Activated CD4-positive, alpha-beta T cell treated with anti-CD3 and anti-CD28 coated beads, Interleukin-2, amount 10 ng/mL, durations not matched to agents 24 days and 14 days (primary cell): ENCODE data around the gene GZMM. TPM values are rescaled to one million over a fixed set of nuclear protein-coding genes. Genes with fewer than 3 reads are reported as not detected.

Source experiments
- DNase-seq: peaks from one replicate; pipeline ENCODE4 v3.0.0; 2022
- H3K27ac Mint-ChIP-seq: one replicate; pipeline ENCODE4 v1.8.0; 2022; ENCODE audit warnings: mild to moderate bottlenecking, mixed read lengths
- H3K27me3 Mint-ChIP-seq: one replicate; pipeline ENCODE4 v1.8.0; 2022; ENCODE audit warnings: mixed read lengths
- H3K36me3 Mint-ChIP-seq: one replicate; pipeline ENCODE4 v1.8.0; 2022; ENCODE audit warnings: low read depth, mild to moderate bottlenecking, mixed read lengths
- H3K4me1 Mint-ChIP-seq: one replicate; pipeline ENCODE4 v1.8.0; 2021; ENCODE audit warnings: mixed read lengths
- H3K4me3 Mint-ChIP-seq: one replicate; pipeline ENCODE4 v1.8.0; 2022; ENCODE audit warnings: mild to moderate bottlenecking, moderate library complexity, mixed read lengths
- H3K9me3 Mint-ChIP-seq: one replicate; pipeline ENCODE4 v1.8.0; 2021; ENCODE audit warnings: mixed read lengths
- intact Hi-C: fragments of 100-400 bp; cut with micrococcal nuclease; formaldehyde crosslinking; loops from one replicate; pipeline ENCODE4 v1.15.1; 2023
- total RNA-seq: library from RNA; stranded (reverse); gene quantifications from 2 replicates; pipeline ENCODE4 v1.2.3, GENCODE V29; 2022

The GZMM gene
- total RNA-seq, 1 donor from 2014 or later, result 37.6 TPM

DNA sequence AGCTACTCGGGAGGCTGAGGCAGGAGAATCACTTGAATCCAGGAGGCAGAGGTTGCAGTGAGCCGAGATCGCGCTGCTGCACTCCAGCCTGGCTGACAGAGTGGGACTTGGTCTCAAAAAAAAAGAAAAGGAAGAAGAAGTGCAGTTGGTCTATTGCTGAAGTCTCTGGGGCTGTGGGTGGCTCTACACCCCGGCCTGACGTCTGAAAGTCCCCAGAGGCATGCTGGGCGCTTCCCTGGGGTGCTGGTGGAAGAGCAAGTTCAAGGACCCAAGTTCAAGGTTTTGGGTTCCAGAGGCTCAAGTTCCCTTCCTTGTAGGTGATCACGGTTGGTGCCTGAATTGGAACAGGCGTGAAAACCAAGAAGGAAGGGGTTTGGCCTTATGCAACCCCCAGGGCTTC lies 49.7 kb downstream of the GZMM start:
- H3K9me3 Mint-ChIP-seq, result no peaks in the 10 kb centered on the region
- H3K4me3 Mint-ChIP-seq, result no peak overlapping the region
- DNase-seq, result no peak
- H3K27me3 Mint-ChIP-seq, result peaks cover 18% of the 10 kb centered on the region
- no peaks in the 10 kb centered on the region for H3K4me1 Mint-ChIP-seq
- intact Hi-C loops, result no loop called here
- H3K27ac Mint-ChIP-seq, result peak overlapping the region; percentile 36
- H3K36me3 Mint-ChIP-seq, result no peaks in the 10 kb centered on the region

DNA sequence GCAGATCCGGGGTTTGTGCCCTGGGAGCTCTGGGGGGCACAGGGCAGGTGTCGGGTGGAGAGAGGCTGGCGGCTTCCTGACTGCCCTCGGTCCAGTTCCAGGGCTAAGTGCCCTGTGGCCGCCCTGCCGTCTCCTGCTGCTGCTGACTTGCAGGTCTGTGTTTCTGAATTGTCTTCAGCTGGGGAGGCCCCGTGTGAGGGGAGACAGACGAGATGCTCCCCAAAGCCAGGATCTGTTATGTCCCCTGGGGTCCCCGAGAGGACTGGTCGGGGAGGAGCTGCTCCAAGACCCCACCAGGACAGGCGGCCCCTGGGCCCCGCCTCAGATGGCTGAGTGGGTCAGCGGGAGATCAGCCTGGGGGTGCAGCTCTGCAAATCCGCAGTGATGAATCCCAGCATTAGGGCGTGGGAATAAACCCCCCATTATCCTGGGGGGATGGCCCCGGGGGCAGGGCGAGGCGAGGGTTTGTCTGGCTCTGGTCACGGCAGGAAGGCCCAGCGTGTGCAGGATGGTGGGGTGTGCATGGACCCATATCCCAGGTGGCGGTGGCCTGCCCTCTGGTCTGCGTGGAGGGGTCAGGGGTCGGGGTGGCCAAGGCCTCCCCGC lies 50.5 kb downstream of the GZMM start:
- no peak overlapping the region for H3K27ac Mint-ChIP-seq
- no peaks in the 10 kb centered on the region for H3K36me3 Mint-ChIP-seq
- intact Hi-C loops, result no loop called here
- H3K9me3 Mint-ChIP-seq, result no peaks in the 10 kb centered on the region
- peaks cover 14% of the 10 kb centered on the region for H3K27me3 Mint-ChIP-seq
- no peak for DNase-seq
- no peaks in the 10 kb centered on the region for H3K4me1 Mint-ChIP-seq
- H3K4me3 Mint-ChIP-seq, result no peak overlapping the region

DNA sequence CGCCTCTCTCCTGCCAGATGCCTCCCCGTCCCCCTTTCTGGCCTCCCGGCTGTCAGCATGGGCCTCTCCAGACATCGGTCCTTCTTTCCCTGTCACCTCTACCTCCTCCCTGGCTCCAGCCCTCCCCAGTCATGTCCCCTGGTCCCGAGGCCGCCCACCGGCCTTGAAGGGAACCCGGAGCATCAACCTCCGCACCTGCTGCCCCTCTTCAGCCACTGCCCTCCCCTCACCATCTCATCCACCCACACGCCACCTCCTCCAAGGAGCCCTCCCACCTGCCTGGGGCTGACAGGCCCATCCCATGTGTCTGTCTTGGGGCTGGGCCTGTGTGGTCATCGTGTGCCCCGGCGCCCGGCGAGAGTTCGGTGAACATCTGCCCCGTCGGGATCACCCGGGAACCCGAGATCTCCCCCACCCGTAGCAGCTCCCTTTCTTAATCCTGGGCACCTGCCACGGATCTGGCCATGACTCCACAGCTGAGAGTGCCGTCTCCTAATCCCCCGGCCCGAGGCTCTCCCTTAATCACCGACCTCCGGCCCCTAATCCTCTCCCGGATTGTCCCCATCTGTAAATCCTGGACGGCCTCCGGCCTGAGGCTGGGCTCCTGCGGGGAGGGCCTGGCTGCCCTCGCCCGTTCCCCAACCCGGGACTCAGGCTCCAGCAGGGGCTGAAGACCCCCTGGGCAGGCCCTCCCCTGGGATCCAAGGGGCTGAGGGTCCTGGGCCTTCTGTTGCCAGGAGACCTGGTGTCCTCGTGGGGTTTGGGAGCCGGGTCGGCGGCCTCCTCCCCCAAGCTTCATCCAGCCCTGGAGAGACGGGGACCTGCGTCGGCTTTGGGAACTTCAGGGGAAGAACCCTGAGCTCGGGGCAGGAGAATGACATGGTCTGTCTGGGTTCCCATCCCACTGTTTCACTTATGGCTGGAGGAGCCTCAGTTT lies 51.7 kb downstream of the GZMM start:
- Mint-ChIP-seq H3K27ac (no peak overlapping the region), H3K4me1 (no peaks in the 10 kb centered on the region), H3K27me3 (peaks cover 12% of the 10 kb centered on the region), H3K9me3 (no peaks in the 10 kb centered on the region), H3K4me3 (no peak overlapping the region), H3K36me3 (no peaks in the 10 kb centered on the region)
- DNase-seq, result no peak
- intact Hi-C loops, result no loop called here

DNA sequence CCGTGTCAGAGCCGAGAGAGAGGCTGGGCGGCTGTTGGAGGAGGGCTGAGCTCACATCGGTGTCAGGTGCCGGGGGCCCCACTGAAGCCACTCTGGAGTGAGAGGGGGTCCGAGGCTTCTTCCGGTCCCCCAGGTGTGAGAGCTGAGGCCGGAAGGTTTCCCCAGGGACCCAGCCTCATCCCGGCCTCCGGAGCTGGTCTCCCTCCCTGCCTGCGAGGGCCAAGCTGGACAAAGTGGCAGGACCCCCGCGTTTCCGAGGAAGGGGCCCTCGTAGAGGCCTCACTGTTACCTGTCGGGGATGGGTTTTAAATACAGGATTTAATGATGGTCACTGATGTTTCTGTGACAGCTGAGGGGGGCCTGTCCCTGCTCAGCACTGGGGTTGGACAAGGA lies 52.4 kb downstream of the GZMM start:
- Mint-ChIP-seq H3K4me1 (no peaks in the 10 kb centered on the region), H3K27me3 (peaks cover 10% of the 10 kb centered on the region), H3K9me3 (no peaks in the 10 kb centered on the region), H3K36me3 (no peaks in the 10 kb centered on the region), H3K27ac (no peak overlapping the region), H3K4me3 (no peak overlapping the region)
- intact Hi-C loops, result no loop called here
- DNase-seq, result no peak

DNA sequence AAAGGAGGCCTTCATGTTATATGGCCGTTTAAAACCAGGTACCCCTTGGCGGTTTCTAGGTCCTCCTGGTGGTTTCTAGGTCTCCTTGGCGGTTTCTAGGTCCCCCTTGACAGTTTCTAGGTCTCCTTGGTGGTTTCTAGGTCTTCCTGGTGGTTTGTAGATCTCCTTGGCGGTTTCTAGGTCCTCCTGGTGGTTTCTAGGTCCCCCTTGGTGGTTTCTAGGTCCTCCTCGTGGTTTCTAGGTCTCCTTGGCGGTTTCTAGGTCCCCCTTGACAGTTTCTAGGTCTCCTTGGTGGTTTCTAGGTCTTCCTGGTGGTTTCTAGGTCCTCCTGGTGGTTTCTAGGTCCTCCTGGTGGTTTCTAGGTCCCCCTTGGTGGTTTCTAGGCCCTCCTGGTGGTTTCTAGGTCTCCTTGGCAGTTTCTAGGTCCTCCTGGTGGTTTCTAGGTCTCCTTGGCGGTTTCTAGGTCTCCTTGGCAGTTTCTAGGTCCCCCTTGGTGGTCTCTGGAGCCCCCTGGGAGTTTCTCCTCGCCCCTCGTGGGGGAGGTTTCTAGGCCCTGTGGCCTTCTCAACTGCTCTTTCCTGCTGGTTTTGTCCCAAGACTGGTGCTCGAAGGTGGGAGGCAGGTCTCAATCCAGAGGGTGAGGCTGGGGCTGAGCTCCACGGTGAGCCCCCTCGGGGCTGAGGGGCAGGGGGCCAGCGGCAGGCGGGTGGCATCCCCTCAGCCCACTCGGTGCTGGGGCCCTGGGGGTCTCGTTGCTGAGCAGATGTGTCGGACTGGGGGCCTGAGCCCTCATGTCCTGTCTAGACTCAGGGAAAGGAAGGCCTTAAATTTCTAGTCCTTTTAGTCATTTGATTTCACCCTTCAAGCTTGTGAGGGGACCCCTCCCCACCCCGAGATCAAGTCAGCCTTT lies 53.8 kb downstream of the GZMM start:
- DNase-seq, result peak; percentile 67
- Mint-ChIP-seq H3K36me3 (no peaks in the 10 kb centered on the region), H3K4me1 (no peaks in the 10 kb centered on the region), H3K27me3 (peaks cover 6% of the 10 kb centered on the region), H3K9me3 (no peaks in the 10 kb centered on the region), H3K4me3 (no peak overlapping the region), H3K27ac (no peak overlapping the region)
- intact Hi-C loops, result no loop called here

Other genes starting within 250 kb of the GZMM start
- 27.6 and 32.0 TPM in 2 replicates for gene MIER2, start 199.3 kb upstream of the GZMM start, total RNA-seq
- gene C2CD4C, start 134.9 kb upstream of the GZMM start, total RNA-seq, result 0.07 and 0.17 TPM in 2 replicates
- not detected in 2 replicates for gene SHC2, start 83.0 kb upstream of the GZMM start, total RNA-seq
- gene MADCAM1, start 47.6 kb upstream of the GZMM start, total RNA-seq, result 0.14 and 0.19 TPM in 2 replicates
- gene TPGS1, start 36.6 kb upstream of the GZMM start, total RNA-seq, result 13.5 and 15.6 TPM in 2 replicates
- gene CDC34, start 12.3 kb upstream of the GZMM start, total RNA-seq, result 52.8 and 55.0 TPM in 2 replicates
- 291 and 297 TPM in 2 replicates for gene BSG, start 28.5 kb downstream of the GZMM start, total RNA-seq
- 1.1 TPM in 2 replicates for gene HCN2, start 45.8 kb downstream of the GZMM start, total RNA-seq
- gene POLRMT, start 89.5 kb downstream of the GZMM start, total RNA-seq, result 103 and 104 TPM in 2 replicates
- not detected in 2 replicates for gene FGF22, start 95.8 kb downstream of the GZMM start, total RNA-seq
- 109 and 110 TPM in 2 replicates for gene RNF126, start 119.2 kb downstream of the GZMM start, total RNA-seq
- 7.2 and 7.7 TPM in 2 replicates for gene FSTL3, start 132.3 kb downstream of the GZMM start, total RNA-seq
- not detected in 2 replicates for gene PRSS57, start 151.4 kb downstream of the GZMM start, total RNA-seq
- gene PALM, start 164.9 kb downstream of the GZMM start, total RNA-seq, result 0.24 TPM in 1 of 2 replicates, not detected in the other
- gene MISP, start 207.1 kb downstream of the GZMM start, total RNA-seq, result not detected in 2 replicates